ENCODE measurements around the gene GIMAP6.

DNA sequence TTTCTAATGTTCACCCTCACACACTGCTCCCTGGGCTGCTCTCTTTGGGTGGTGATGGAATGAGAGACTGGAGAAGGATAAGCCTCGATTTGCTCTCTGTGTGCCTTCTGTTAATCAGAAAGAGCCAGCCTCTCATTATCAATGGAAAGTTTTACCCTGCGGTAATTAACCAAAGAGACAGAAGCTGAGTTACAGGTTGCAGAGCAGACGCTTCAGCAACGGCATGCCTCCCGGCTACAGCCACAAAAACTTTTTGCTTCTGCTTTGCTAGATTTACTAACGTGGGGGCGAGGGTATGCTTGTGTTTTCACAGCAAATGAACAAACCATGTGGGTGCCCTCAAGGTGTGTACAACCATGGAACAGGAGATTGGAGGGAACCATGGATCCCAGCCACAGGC lies 47.0 kb downstream of the GIMAP6 start:
- TF ChIP-seq, protein P1, sequence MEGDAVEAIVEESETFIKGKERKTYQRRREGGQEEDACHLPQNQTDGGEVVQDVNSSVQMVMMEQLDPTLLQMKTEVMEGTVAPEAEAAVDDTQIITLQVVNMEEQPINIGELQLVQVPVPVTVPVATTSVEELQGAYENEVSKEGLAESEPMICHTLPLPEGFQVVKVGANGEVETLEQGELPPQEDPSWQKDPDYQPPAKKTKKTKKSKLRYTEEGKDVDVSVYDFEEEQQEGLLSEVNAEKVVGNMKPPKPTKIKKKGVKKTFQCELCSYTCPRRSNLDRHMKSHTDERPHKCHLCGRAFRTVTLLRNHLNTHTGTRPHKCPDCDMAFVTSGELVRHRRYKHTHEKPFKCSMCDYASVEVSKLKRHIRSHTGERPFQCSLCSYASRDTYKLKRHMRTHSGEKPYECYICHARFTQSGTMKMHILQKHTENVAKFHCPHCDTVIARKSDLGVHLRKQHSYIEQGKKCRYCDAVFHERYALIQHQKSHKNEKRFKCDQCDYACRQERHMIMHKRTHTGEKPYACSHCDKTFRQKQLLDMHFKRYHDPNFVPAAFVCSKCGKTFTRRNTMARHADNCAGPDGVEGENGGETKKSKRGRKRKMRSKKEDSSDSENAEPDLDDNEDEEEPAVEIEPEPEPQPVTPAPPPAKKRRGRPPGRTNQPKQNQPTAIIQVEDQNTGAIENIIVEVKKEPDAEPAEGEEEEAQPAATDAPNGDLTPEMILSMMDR (IDR thresholded peaks at IDR 0.05): no peak
- no peak for TF ChIP-seq POLR2A (IDR thresholded peaks at IDR 0.05)
- no peak for TF ChIP-seq EP300 (IDR thresholded peaks at IDR 0.05)

Measured in ovary (tissue), 3 donors.